GM12801 (cell line): ENCODE results near the gene PRTN3.

ENCODE experiments used
- TF ChIP-seq, protein P1 (sequence below): IDR thresholded peaks from one replicate; pipeline ENCODE4 v1.5.1; 2011; ENCODE audit warnings: control low read depth; ENCODE audit not compliant: insufficient read length; ENCODE audit errors: extremely low read depth

Gene PRTN3

GRCh38 chr19:815079-815774 is 25.6 kb upstream of the PRTN3 start:
- TF ChIP-seq, protein P1, sequence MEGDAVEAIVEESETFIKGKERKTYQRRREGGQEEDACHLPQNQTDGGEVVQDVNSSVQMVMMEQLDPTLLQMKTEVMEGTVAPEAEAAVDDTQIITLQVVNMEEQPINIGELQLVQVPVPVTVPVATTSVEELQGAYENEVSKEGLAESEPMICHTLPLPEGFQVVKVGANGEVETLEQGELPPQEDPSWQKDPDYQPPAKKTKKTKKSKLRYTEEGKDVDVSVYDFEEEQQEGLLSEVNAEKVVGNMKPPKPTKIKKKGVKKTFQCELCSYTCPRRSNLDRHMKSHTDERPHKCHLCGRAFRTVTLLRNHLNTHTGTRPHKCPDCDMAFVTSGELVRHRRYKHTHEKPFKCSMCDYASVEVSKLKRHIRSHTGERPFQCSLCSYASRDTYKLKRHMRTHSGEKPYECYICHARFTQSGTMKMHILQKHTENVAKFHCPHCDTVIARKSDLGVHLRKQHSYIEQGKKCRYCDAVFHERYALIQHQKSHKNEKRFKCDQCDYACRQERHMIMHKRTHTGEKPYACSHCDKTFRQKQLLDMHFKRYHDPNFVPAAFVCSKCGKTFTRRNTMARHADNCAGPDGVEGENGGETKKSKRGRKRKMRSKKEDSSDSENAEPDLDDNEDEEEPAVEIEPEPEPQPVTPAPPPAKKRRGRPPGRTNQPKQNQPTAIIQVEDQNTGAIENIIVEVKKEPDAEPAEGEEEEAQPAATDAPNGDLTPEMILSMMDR: no peak

- TF ChIP-seq, protein P1: no peak
These were observed 24.9 kb upstream of the PRTN3 start for GRCh38 chr19:815775-816499.

DNA sequence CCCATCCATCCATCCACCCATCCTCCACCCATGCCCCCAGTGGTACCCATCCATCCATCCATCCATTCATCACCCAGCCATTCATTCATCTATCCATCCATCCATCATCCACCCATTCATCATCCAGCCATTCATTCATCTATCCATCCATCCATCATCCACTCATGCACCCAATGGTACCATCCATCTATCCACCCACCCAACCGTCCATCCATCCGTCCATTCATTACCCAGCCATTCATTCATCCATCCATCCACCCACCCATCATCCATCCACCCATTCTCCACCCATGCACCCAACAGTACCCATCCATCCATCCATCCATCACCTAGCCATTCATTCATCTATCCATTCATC is 24.3 kb upstream of the PRTN3 start:
- TF ChIP-seq, protein P1: no peak

GRCh38 chr19:821231-821824 is 19.5 kb upstream of the PRTN3 start:
- TF ChIP-seq, protein P1: no peak

DNA sequence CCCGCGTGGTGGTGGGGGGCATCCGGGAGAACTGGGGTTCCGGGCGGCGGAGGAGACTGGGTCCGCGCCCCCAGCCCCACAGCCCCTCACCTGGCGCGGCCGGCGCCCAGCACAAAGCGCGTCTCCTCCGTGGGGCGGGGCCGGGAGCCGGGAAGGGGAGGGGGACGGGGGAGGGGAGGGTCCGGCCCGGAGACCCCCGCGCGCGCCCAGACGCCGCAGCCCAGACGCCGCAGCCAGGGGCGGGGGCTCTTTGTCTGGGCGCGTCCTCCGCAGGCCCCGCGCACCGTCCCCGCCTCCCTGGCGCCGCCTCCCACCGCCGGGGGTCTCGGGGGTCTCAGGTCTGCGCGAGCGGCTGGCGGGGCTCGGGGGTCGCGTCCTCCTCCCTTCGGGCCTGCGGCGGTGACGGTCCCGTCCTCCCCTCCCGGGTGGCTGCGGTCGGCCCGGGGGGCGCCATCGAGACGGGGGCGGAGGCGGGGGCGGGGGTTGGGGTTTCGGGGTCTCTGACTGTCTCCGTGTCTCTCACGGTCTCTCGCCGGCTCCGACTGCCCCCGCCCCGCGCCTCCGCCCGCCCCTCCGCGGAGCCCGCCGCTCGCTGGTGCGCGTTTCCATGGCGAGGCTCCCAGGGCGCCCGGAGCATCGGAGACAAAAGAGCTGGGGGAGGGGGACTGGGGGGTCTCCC is 18.8 kb upstream of the PRTN3 start, which contains the start of gene PLPPR3:
Gene PLPPR3, minus strand, starts transcription at position 131 of the 679 bp plus-strand sequence. CDS start 396 bp downstream, outside the sequence.
- TF ChIP-seq, protein P1: no peak

DNA sequence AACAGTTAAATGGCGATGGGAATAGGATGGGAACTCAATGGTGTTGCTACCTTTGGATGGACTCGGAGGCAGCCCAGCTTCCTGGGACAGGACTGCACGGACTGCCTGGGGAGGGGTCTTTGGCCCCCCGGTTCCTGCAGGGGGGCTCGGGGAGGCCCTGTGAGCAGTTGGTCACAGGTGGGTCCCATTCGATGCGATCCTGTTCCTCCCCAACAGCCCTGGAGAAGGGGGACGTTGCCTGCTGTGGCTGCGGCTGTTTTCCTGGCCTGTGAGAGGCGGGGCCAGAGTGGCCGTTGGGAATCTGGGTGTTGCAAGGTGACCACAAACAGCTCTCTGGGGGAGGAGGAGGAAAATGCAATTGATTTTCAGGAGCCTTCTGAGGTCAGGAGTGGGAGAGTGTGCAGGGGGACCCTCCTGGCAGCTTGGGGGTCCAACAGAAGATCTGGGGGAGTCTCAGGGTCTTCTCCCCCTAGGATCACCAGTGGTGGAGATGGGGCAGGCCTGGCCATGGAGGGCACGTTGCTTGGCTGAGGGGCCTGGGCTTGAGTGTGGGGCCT is 17.2 kb upstream of the PRTN3 start:
- TF ChIP-seq, protein P1: no peak

DNA sequence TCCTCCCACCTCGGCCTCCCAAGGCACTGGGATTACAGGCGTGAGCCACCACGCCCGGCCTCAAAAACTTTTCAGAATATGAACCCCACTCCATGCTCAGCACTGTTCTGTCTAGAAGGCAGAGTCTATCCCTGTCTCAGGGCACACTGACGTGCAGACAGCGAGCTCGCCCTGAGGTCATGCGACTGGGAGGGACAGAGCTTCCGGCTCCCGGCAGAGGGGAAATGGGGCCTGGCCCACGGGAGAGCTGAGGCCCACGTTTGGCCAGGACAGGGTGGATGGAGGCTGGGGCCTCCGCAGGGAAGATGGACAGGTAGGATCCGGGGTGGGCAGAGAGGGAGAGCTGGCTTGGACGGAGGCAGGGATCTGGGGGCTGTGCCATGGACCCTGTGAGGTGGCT is 15.9 kb upstream of the PRTN3 start:
- TF ChIP-seq, protein P1: no peak
